Neural cell (in vitro differentiated cells): ENCODE results near the gene ZC3H12C. TPM values are rescaled to one million over a fixed set of nuclear protein-coding genes. Genes with fewer than 3 reads are reported as not detected.

Experiments
- H2AFZ ChIP-seq: fragments of 200-600, 300-800 bp; sonication (generic), shearing (Covaris generic); 2 replicates; pipeline ENCODE4 v1.6.0; 2014; ENCODE audit warnings: low read depth, mild to moderate bottlenecking, antibody characterized with exemption, low read length, moderate library complexity
- H3F3A ChIP-seq: fragments of 200-600 bp; shearing (Covaris generic); 2 replicates; pipeline ENCODE4 v1.6.1; 2016; ENCODE audit warnings: mild to moderate bottlenecking, moderate library complexity, mixed read lengths, antibody characterized with exemption, low read length; ENCODE audit not compliant: insufficient read depth, poor library complexity, severe bottlenecking
- H3K27ac ChIP-seq: fragments of 200-600, 300-800 bp; sonication (generic), shearing (Covaris generic); 2 replicates; pipeline ENCODE4 v1.5.1; 2014; ENCODE audit warnings: mild to moderate bottlenecking, low read length, moderate library complexity
- H3K27me3 ChIP-seq: fragments of 300-800, 200-600 bp; sonication (generic), shearing (Covaris generic); 2 replicates; pipeline ENCODE4 v1.6.0; 2014; ENCODE audit warnings: mild to moderate bottlenecking, low read depth, low read length, moderate library complexity; ENCODE audit not compliant: insufficient read depth
- H3K36me3 ChIP-seq: fragments of 300-800, 200-600 bp; sonication (generic), shearing (Covaris generic); 2 replicates; pipeline ENCODE4 v1.5.1; 2014; ENCODE audit warnings: mild to moderate bottlenecking, antibody characterized with exemption, low read length, moderate library complexity; ENCODE audit not compliant: insufficient read depth
- H3K4me2 ChIP-seq: fragments of 300-800, 200-600 bp; sonication (generic), shearing (Covaris generic); 2 replicates; pipeline ENCODE4 v1.6.0; 2014; ENCODE audit warnings: mild to moderate bottlenecking, low read length
- H3K4me3 ChIP-seq: fragments of 300-800, 200-600 bp; sonication (generic), shearing (Covaris generic); 2 replicates; pipeline ENCODE4 v1.5.1; 2014; ENCODE audit warnings: mild to moderate bottlenecking, low read length, moderate library complexity
- H3K79me2 ChIP-seq: fragments of 200-600 bp; shearing (Covaris generic); replicated peaks from 2 replicates; pipeline ENCODE4 v1.6.0; 2014; ENCODE audit warnings: mild to moderate bottlenecking, low read length, moderate library complexity; ENCODE audit not compliant: insufficient read depth
- H3K9ac ChIP-seq: fragments of 300-800, 200-600 bp; sonication (generic), shearing (Covaris generic); 2 replicates; pipeline ENCODE4 v1.6.1; 2016; ENCODE audit warnings: mild to moderate bottlenecking, low read length, mixed read lengths
- H3K9me2 ChIP-seq: fragments of 200-600 bp; shearing (Covaris generic); 2 replicates; pipeline ENCODE4 v1.6.1; 2016; ENCODE audit warnings: mild to moderate bottlenecking, low read length, mixed read lengths; ENCODE audit not compliant: insufficient read depth
- H3K9me3 ChIP-seq: fragments of 200-600, 300-800 bp; sonication (generic), shearing (Covaris generic); 2 replicates; pipeline ENCODE4 v1.6.1; 2016; ENCODE audit warnings: mild to moderate bottlenecking, mixed run types, low read length, moderate library complexity, mixed read lengths
- H4K20me1 ChIP-seq: fragments of 200-600 bp; shearing (Covaris generic); 2 replicates; pipeline ENCODE4 v1.6.1; 2016; ENCODE audit warnings: mild to moderate bottlenecking, mixed run types; ENCODE audit not compliant: insufficient read depth
- CTCF ChIP-seq: fragments of 450-650 bp; IDR thresholded peaks from 2 replicates; pipeline ENCODE4 v1.5.1; 2014; ENCODE audit warnings: antibody characterized with exemption, mild to moderate bottlenecking, moderate library complexity; ENCODE audit not compliant: poor library complexity, severe bottlenecking
- EP300 ChIP-seq: fragments of 450-650 bp; conservative IDR thresholded peaks from 2 replicates; pipeline ENCODE4 v1.6.1; 2014; ENCODE audit warnings: antibody characterized with exemption, mild to moderate bottlenecking, moderate library complexity; ENCODE audit not compliant: poor library complexity, severe bottlenecking
- EZH2 ChIP-seq: fragments of 200-600, 300-800 bp; shearing (Covaris generic), sonication (generic); IDR thresholded peaks from 2 replicates; pipeline ENCODE4 v1.6.1; 2014; ENCODE audit warnings: antibody characterized with exemption, low read length, borderline replicate concordance, mild to moderate bottlenecking; ENCODE audit not compliant: insufficient read depth, poor library complexity, severe bottlenecking
- MXI1 ChIP-seq: fragments of 450-650 bp; conservative IDR thresholded peaks from 2 replicates; pipeline ENCODE4 v1.6.1; 2014; ENCODE audit warnings: antibody characterized with exemption, mild to moderate bottlenecking; ENCODE audit not compliant: poor library complexity, severe bottlenecking
- POLR2AphosphoS5 ChIP-seq: IDR thresholded peaks from 2 replicates; pipeline ENCODE4 v1.6.1; 2012
- RAD21 ChIP-seq: fragments of 450-650 bp; conservative IDR thresholded peaks from 2 replicates; pipeline ENCODE4 v1.6.1; 2014; ENCODE audit warnings: antibody characterized with exemption, mild to moderate bottlenecking, moderate library complexity
- REST ChIP-seq: IDR thresholded peaks from 2 replicates; pipeline ENCODE4 v1.6.1; 2012; ENCODE audit warnings: borderline replicate concordance
- SMC3 ChIP-seq: fragments of 450-650 bp; conservative IDR thresholded peaks from 2 replicates; pipeline ENCODE4 v1.6.1; 2014; ENCODE audit warnings: antibody characterized with exemption, mild to moderate bottlenecking, moderate library complexity; ENCODE audit not compliant: poor library complexity
- TAF1 ChIP-seq: IDR thresholded peaks from 2 replicates; pipeline ENCODE4 v1.6.1; 2012; ENCODE audit warnings: low read depth
- polyA plus RNA-seq: library from polyadenylated mRNA; depleted of rRNA; stranded (reverse); fragments of >200 nt; gene quantifications from 2 replicates; pipeline ENCODE4 v1.2.3, GENCODE V29; 2014

Gene ZC3H12C
- polyA plus RNA-seq, 1 donor from 2014 or later: 15.1 TPM

GRCh38 chr11:110056956-110057355 lies 36.2 kb upstream of the ZC3H12C start:
- H3K36me3 ChIP-seq: no peaks in the 10 kb centered on the region
- no peaks in the 10 kb centered on the region for H3K79me2 ChIP-seq
- H3K4me2 ChIP-seq: no peak overlapping the region
- H3K9me3 ChIP-seq: no peaks in the 10 kb centered on the region
- no peaks in the 10 kb centered on the region for H3K27me3 ChIP-seq
- TF ChIP-seq REST: no peak
- TF ChIP-seq CTCF: no peak
- no peak for TF ChIP-seq RAD21
- TF ChIP-seq MXI1: no peak
- TF ChIP-seq EP300: no peak
- no peak for TF ChIP-seq TAF1
- no peak for TF ChIP-seq POLR2AphosphoS5
- TF ChIP-seq EZH2: no peak
- TF ChIP-seq SMC3: no peak
- no peaks in the 10 kb centered on the region for H4K20me1 ChIP-seq
- no peak overlapping the region for H2AFZ ChIP-seq
- no peak overlapping the region for H3K27ac ChIP-seq
- no peaks in the 10 kb centered on the region for H3F3A ChIP-seq
- no peaks in the 10 kb centered on the region for H3K9me2 ChIP-seq
- no peak overlapping the region for H3K4me3 ChIP-seq
- H3K9ac ChIP-seq: no peak overlapping the region

GRCh38 chr11:110059706-110060463 lies 33.3 kb upstream of the ZC3H12C start:
- Histone ChIP-seq H3K4me3 (no peak overlapping the region), H3K27ac (no peak overlapping the region), H3K4me2 (no peak overlapping the region), H3K27me3 (no peaks in the 10 kb centered on the region), H3K9me2 (no peaks in the 10 kb centered on the region), H2AFZ (no peak overlapping the region), H3F3A (no peaks in the 10 kb centered on the region), H3K9me3 (no peaks in the 10 kb centered on the region), H3K9ac (no peak overlapping the region), H3K79me2 (no peaks in the 10 kb centered on the region), H3K36me3 (no peaks in the 10 kb centered on the region), H4K20me1 (no peaks in the 10 kb centered on the region)
- no peak for TF ChIP-seq MXI1
- TF ChIP-seq TAF1: no peak
- TF ChIP-seq EP300: no peak
- TF ChIP-seq EZH2: no peak
- no peak for TF ChIP-seq SMC3
- no peak for TF ChIP-seq CTCF
- TF ChIP-seq REST: no peak
- TF ChIP-seq POLR2AphosphoS5: no peak
- TF ChIP-seq RAD21: no peak
